ENCODE data around the gene PACS2.
"Not testable (repeated sequence)": the region's sequence is repeated elsewhere in the genome, so short reads cannot be mapped to it uniquely, and the experiment has no call there.

PACS2 gene

DNA sequence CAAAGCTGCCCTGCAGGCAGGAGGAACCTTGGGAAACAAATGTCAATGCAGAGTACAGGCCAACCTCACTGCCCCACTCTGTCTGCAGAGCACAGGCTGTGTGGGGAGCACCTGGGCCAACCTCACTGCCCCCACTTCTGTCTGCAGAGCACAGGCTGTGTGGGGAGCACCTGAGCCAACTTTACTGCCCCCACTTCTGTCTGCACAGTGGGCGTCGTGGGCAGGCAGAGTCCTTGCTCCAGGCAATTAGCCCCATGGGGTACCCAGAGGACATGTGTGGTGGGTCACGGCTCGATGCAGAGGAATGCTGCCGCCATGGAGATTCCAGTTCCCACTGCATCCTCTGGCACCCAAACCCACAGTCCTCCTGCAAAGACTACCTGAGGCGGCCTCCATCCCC is 39.9 kb upstream of the PACS2 start:
- peaks cover 3 to 86% (median 74%) of the 10 kb centered on the region in 10 experiments; a peak in 19 of 20 replicates for H3K4me1 ChIP-seq
- peak overlapping the region in 5 of 11 experiments; percentile 5 to 56 (median 32); a peak in 9 of 22 replicates for H3K9ac ChIP-seq
- H3K36me3 ChIP-seq = peaks cover 0 to 11% (median 3%) of the 10 kb centered on the region in 11 experiments; a peak in 3 of 22 replicates
- peak overlapping the region in 9 of 11 experiments; percentile 47 to 87 (median 73); a peak in 19 of 22 replicates for H3K4me2 ChIP-seq
- no peaks in the 10 kb centered on the region for H3K9me3 ChIP-seq (replicated peaks in 1 of 11)
- H4K20me1 ChIP-seq = peaks cover 59 to 87% (median 83%) of the 10 kb centered on the region in 11 experiments
- H3K27ac ChIP-seq = no peak overlapping the region
- H3K27me3 ChIP-seq = no peaks in the 10 kb centered on the region
- no peak overlapping the region for H3K4me3 ChIP-seq
- TF ChIP-seq Cebpa-rat (IDR thresholded peaks at IDR 0.05) = no peak

DNA sequence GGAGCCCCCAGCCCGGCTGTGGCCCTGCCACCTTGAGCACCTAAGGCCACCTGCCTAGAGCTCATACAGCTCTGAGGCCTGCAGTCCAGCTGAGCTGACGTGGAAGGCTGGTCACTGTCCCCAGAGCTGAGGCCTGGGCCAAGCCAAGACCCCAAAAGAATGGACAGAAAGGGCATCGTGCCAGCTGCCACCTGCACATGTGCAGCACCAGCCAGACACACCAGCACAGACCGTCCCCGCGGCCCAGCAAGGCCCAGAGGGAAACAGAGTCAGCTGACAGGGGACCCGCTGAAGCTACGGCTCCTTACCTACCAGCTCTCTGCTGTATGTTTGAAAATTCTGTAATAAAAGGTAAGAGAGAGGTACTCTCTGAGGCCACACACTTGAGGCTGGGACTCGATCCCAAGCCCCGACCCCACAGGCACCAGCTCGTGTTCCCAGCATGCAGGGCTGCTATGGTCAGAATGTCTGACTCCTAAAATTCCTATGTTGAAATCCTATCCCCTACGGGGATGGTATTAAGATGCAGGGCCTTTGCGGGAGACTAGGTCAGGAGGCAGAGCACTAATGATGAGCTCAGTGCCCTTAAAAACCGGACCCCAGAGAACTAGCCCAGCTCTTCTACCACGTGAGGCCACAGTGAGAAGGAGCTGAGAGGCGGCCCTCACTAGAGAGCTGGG is 39.1 kb upstream of the PACS2 start:
- peak overlapping the region in 9 of 11 experiments; percentile 47 to 87 (median 73); a peak in 18 of 22 replicates for H3K4me2 ChIP-seq
- H3K9ac ChIP-seq = peak overlapping the region in 6 of 11 experiments; percentile 11 to 56 (median 31); a peak in 9 of 22 replicates
- peaks cover 63 to 87% (median 85%) of the 10 kb centered on the region in 11 experiments for H4K20me1 ChIP-seq
- H3K36me3 ChIP-seq = peaks cover under 1 to 17% (median 5%) of the 10 kb centered on the region in 11 experiments; a peak in 17 of 22 replicates
- no peak for TF ChIP-seq Cebpa-rat (IDR thresholded peaks at IDR 0.05)
- H3K27ac ChIP-seq = no peak overlapping the region
- H3K4me3 ChIP-seq = no peak overlapping the region
- no peaks in the 10 kb centered on the region for H3K27me3 ChIP-seq
- peaks cover 0 to 86% (median 74%) of the 10 kb centered on the region in 10 experiments; a peak in 16 of 20 replicates for H3K4me1 ChIP-seq
- no peaks in the 10 kb centered on the region for H3K9me3 ChIP-seq (replicated peaks in 1 of 11)

- peaks cover 65 to 87% (median 85%) of the 10 kb centered on the region in 11 experiments for H4K20me1 ChIP-seq
- peaks cover 6 to 23% (median 15%) of the 10 kb centered on the region in 11 experiments; a peak in 17 of 22 replicates for H3K36me3 ChIP-seq
- H3K4me2 ChIP-seq = peak overlapping the region in 8 of 11 experiments; percentile 38 to 65 (median 50); a peak in 17 of 22 replicates
- H3K9ac ChIP-seq = peak overlapping the region in 4 of 11 experiments; percentile 30 to 51 (median 44); a peak in 4 of 22 replicates
- H3K27me3 ChIP-seq; H3K4me3 ChIP-seq; H3K9me3 ChIP-seq (replicated peaks in 1 of 11): not testable (repeated sequence)
- H3K27ac ChIP-seq = peak overlapping the region in 1 of 11 experiments; percentile 18; a peak in 1 of 22 replicates
- peaks cover 3 to 86% (median 75%) of the 10 kb centered on the region in 10 experiments; a peak in 18 of 20 replicates for H3K4me1 ChIP-seq
Measured at GRCh38 chr14:105277448-105277847, 37.1 kb upstream of the PACS2 start.

- no peaks in the 10 kb centered on the region for H3K9me3 ChIP-seq (replicated peaks in 1 of 11)
- no peak overlapping the region for H3K27ac ChIP-seq
- peaks cover 6 to 25% (median 15%) of the 10 kb centered on the region in 11 experiments; a peak in 17 of 22 replicates for H3K36me3 ChIP-seq
- no peaks in the 10 kb centered on the region for H3K27me3 ChIP-seq
- H3K9ac ChIP-seq = no peak overlapping the region
- TF ChIP-seq Cebpa-rat (IDR thresholded peaks at IDR 0.05) = no peak
- H3K4me3 ChIP-seq = no peak overlapping the region
- H3K4me1 ChIP-seq = peaks cover 22 to 86% (median 76%) of the 10 kb centered on the region in 10 experiments
- H3K4me2 ChIP-seq = peak overlapping the region in 7 of 11 experiments; percentile 17 to 95 (median 30); a peak in 12 of 22 replicates
- peaks cover 65 to 87% (median 85%) of the 10 kb centered on the region in 11 experiments for H4K20me1 ChIP-seq
Measured at GRCh38 chr14:105279642-105280361, 34.7 kb upstream of the PACS2 start.

DNA sequence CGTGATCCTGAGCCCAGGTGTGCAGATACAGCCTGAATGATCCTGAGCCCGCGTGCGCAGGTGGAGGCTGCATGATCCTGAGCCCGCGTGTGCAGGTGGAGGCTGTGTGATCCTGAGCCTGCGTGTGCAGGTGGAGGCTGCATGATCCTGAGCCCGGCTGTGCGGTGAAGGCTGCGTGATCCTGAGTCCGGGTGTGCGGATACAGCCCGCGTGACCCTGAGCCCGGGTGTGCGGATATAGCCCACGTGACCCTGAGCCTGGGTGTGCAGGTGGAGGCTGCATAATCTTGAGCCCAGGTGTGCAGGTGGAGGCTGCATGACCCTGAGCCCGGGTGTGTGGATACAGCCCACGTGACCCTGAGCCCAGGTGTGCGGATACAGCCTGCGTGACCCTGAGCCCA is 34.0 kb upstream of the PACS2 start:
- no peak overlapping the region for H3K27ac ChIP-seq
- no peak overlapping the region for H3K4me3 ChIP-seq
- H3K9me3 ChIP-seq (replicated peaks in 1 of 11) = no peaks in the 10 kb centered on the region
- peaks cover 30 to 86% (median 76%) of the 10 kb centered on the region in 10 experiments for H3K4me1 ChIP-seq
- no peak for TF ChIP-seq Cebpa-rat (IDR thresholded peaks at IDR 0.05)
- peaks cover 61 to 87% (median 85%) of the 10 kb centered on the region in 11 experiments for H4K20me1 ChIP-seq
- H3K9ac ChIP-seq = no peak overlapping the region
- no peaks in the 10 kb centered on the region for H3K27me3 ChIP-seq
- peak overlapping the region in 5 of 11 experiments; percentile 27 to 95 (median 91); a peak in 9 of 22 replicates for H3K4me2 ChIP-seq
- peaks cover 6 to 25% (median 15%) of the 10 kb centered on the region in 11 experiments; a peak in 17 of 22 replicates for H3K36me3 ChIP-seq

DNA sequence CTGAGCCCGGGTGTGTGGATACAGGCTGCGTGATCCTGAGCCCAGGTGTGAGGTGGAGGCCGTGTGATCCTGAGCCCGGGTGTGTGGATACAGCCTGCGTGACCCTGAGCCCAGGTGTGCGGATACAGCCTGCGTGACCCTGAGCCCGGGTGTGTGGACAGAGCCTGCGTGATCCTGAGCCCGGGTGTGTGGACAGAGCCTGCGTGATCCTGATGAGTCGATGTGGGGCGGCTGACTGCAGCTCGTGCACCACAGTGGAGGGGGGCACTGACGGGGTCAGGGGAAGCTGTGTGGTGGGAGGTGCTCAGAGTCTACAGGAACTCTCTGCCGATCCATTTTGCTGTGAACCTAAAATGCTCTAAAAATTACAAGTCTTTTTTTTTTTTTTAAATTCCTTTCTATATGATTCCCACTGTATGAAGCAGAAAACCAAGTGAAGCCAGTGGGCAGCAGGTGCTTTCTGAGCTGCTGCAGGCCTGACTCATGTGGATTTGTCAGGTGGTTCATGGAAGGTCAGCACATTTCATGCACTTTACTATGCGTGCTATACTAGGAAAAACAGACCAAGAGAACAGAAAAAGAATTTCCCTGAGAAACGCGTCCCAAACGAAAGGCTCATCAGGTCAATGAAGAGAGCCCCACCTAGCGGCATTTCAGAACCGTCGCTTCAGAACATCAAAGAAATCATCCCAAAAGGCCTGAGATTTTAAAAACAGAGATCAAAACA is 33.0 kb upstream of the PACS2 start:
- Histone ChIP-seq H3K4me1 (peaks cover 39 to 93% (median 83%) of the 10 kb centered on the region in 10 experiments), H3K4me3 (no peak overlapping the region), H4K20me1 (peaks cover 68 to 93% (median 91%) of the 10 kb centered on the region in 11 experiments), H3K27ac (peak overlapping the region in 3 of 11 experiments; percentile 0 to 33 (median 2); a peak in 1 of 22 replicates), H3K27me3 (no peaks in the 10 kb centered on the region), H3K36me3 (peaks cover 6 to 25% (median 15%) of the 10 kb centered on the region in 11 experiments; a peak in 17 of 22 replicates), H3K4me2 (peak overlapping the region in 10 of 11 experiments; percentile 40 to 95 (median 86); a peak in 20 of 22 replicates), H3K9ac (peak overlapping the region in 7 of 11 experiments; percentile 8 to 72 (median 58); a peak in 9 of 22 replicates), H3K9me3 (replicated peaks in 1 of 11) (no peaks in the 10 kb centered on the region)
- no peak for TF ChIP-seq Cebpa-rat (IDR thresholded peaks at IDR 0.05)

DNA sequence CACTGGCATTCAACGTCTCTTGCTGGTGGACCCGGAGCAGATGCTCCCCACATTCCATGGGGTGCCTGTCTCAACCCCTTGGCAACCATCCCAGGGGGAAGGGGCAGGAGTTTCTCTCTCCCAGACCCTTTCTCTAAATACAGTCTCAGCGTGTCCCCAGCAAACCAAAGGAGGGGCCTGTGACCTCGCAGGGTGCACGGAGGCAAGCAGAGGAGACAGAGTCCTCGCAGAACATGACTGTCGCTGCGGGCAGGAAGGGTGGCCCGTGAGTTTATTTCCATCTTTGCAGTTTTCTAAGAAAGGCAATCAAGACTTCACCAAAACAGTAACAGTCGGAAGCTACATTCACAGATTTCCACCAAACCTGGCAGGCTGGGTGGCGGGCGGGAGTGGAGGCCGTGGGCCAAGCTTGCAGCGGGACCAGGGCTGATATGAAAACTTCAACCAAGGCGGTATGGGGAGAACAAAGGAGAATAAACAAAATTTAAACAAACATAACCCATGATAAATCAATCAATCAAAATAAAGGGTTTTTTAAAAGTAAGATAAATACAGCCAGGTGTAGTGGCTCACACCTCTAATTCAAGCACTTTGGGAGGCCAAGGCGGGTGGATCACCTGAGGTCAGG is 32.3 kb upstream of the PACS2 start:
- no peaks in the 10 kb centered on the region for H3K9me3 ChIP-seq (replicated peaks in 1 of 11)
- H3K27ac ChIP-seq = peak overlapping the region in 5 of 11 experiments; percentile 0 to 70 (median 29); a peak in 5 of 22 replicates
- H3K4me1 ChIP-seq = peaks cover 39 to 100% (median 90%) of the 10 kb centered on the region in 10 experiments
- H3K36me3 ChIP-seq = peaks cover 6 to 25% (median 15%) of the 10 kb centered on the region in 11 experiments; a peak in 17 of 22 replicates
- peaks cover 74 to 100% (median 98%) of the 10 kb centered on the region in 11 experiments for H4K20me1 ChIP-seq
- no peak overlapping the region; a peak in 1 of 20 replicates for H3K4me3 ChIP-seq
- no peaks in the 10 kb centered on the region for H3K27me3 ChIP-seq
- TF ChIP-seq Cebpa-rat (IDR thresholded peaks at IDR 0.05) = no peak
- H3K4me2 ChIP-seq = peak overlapping the region in 10 of 11 experiments; percentile 40 to 95 (median 86); a peak in 20 of 22 replicates
- H3K9ac ChIP-seq = peak overlapping the region in 9 of 11 experiments; percentile 8 to 72 (median 46); a peak in 15 of 22 replicates
